SK-N-SH treated with all-trans-retinoic acid at 6 μM for 48 hours (cell line): ENCODE results near the gene CFAP221.

Experiments
- TCF4 ChIP-seq: fragments of 250-450 bp; sonication (Bioruptor Pico); IDR thresholded peaks from 2 replicates; pipeline ENCODE4 v1.8.0; 2021; ENCODE audit warnings: mild to moderate bottlenecking, moderate library complexity, borderline replicate concordance
- ZFP3 ChIP-seq: fragments of 250-450 bp; sonication (Bioruptor Pico); IDR thresholded peaks from 2 replicates; pipeline ENCODE4 v1.5.0; 2020; ENCODE audit warnings: mild to moderate bottlenecking, moderate library complexity

DNA sequence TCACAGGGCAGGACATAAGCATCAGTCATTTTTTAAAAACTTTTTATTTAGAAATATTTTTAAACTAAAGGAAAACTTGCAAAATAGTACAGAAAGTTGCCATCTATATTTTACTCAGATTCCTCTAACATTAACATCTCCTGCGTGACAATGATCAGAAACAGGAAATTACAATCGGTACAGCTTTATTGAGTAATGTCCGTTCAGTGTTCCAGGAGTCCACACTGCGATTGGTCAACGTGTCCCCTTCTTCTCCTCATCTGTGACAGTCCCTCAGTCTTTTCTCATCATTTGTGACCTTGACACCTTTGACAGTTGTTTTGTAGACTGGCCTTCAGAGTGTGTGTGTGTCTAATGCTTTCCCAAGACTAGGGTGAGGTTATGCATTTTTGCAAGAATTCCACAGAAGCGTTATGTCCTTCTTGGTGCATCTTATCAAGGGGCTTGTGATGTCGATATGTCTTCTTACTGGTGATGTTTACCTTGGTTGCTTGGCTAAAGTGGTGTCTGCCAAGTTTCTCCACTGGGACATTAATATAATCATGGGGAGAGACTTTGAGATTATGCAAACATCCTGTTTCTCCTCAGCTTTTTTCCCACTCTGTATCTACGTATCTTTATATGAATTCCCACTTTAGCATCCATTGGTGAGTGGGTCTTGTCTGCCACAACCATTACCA lies 113.4 kb downstream of the CFAP221 start:
- TF ChIP-seq TCF4 (CRISPR knock-in tag) (no peak), ZFP3 (CRISPR knock-in tag) (no peak)
